ENCODE results near the gene MAX. TPM values are rescaled to one million over a fixed set of nuclear protein-coding genes. Genes with fewer than 3 reads are reported as not detected.

The MAX gene
- total and polyA plus RNA-seq, 2 experiments from 2014 or later = 25.0 to 27.7 TPM

- no peak for TF ChIP-seq EZH2 (IDR thresholded peaks at IDR 0.05; ENCODE audit: low read depth, unreplicated experiment)
- TF ChIP-seq ETS1 (IDR thresholded peaks at IDR 0.05) = no peak
- TF ChIP-seq REST (IDR thresholded peaks at IDR 0.05; ENCODE audit: unreplicated experiment) = no peak
- TF ChIP-seq ZNF331 (CRISPR knock-in tag; IDR thresholded peaks at IDR 0.05; ENCODE audit: low read depth) = no peak
- no peak for TF ChIP-seq CTCF (conservative IDR thresholded peaks at IDR 0.05; ENCODE audit: low read depth in 2 of 2)
These were observed 32.6 kb upstream of the MAX start (continued) for GRCh38 chr14:65134651-65135579.

- H3K27me3 ChIP-seq (ENCODE audit: insufficient read depth) = no peaks in the 10 kb centered on the region
- DNase-seq (ENCODE audit: low spot score) = no peak
- no peaks in the 10 kb centered on the region for H3F3A ChIP-seq (replicated peaks; ENCODE audit: low read depth)
- H4K20me1 ChIP-seq (replicated peaks; ENCODE audit: insufficient read depth) = no peaks in the 10 kb centered on the region
- H3K4me1 ChIP-seq (ENCODE audit: insufficient read depth) = no peaks in the 10 kb centered on the region
- no peaks in the 10 kb centered on the region for H3K27me3 Mint-ChIP-seq (ENCODE audit: insufficient read depth, low read depth, poor library complexity)
- H3K36me3 Mint-ChIP-seq (ENCODE audit: low read depth) = no peaks in the 10 kb centered on the region
- no peak overlapping the region for H3K4me3 ChIP-seq
- no peaks in the 10 kb centered on the region for H3K79me2 ChIP-seq (replicated peaks; ENCODE audit: insufficient read depth)
- no peak overlapping the region for H3K27ac ChIP-seq (ENCODE audit: low read depth)
- H3K36me3 ChIP-seq (ENCODE audit: insufficient read depth) = no peaks in the 10 kb centered on the region
- no peak overlapping the region for H3K4me3 Mint-ChIP-seq
- H2AFZ ChIP-seq = no peak overlapping the region
- no peak for ATAC-seq
- no peaks in the 10 kb centered on the region for H3K9me3 Mint-ChIP-seq
- H3K4me2 ChIP-seq = no peak overlapping the region
- no peak overlapping the region for H3K27ac Mint-ChIP-seq
- no peaks in the 10 kb centered on the region for H3K4me1 Mint-ChIP-seq
- H3K9me2 ChIP-seq (ENCODE audit: insufficient read depth) = no peaks in the 10 kb centered on the region
- TF ChIP-seq ZNF462 (CRISPR knock-in tag; IDR thresholded peaks at IDR 0.05) = no peak
- no peak for TF ChIP-seq ETS1 (IDR thresholded peaks at IDR 0.05)
- no peak for TF ChIP-seq EZH2phosphoT487 (IDR thresholded peaks at IDR 0.05; ENCODE audit: unreplicated experiment)
- TF ChIP-seq JUNB (IDR thresholded peaks at IDR 0.05; ENCODE audit: unreplicated experiment) = no peak
- TF ChIP-seq STAT1 (IDR thresholded peaks at IDR 0.05; ENCODE audit: unreplicated experiment) = no peak
These were observed 30.5 kb upstream of the MAX start for GRCh38 chr14:65132855-65133254.

Measured in GM23338 (cell line).